Stimulated activated CD4-positive, alpha-beta T cell treated with anti-CD3 and anti-CD28 coated beads, Interleukin-15, amount 100 ng/mL, for 24 hours (primary cell): ENCODE measurements around the gene ENPEP.

Experiments used
- DNase-seq: peaks from one replicate; pipeline ENCODE4 v3.0.0-alpha.2; 2020

ENPEP gene

GRCh38 chr4:110611968-110612447, 136.1 kb downstream of the ENPEP start:
- DNase-seq: no peak

- DNase-seq: no peak
These were observed 136.8 kb downstream of the ENPEP start for GRCh38 chr4:110612631-110613269.

GRCh38 chr4:110613745-110614144, 137.8 kb downstream of the ENPEP start:
- DNase-seq: no peak

- DNase-seq: no peak
These were observed 138.4 kb downstream of the ENPEP start for GRCh38 chr4:110614173-110614963.
